Mesendoderm (in vitro differentiated cells): Measurements from ENCODE around the gene TCP11L1.
A peak's percentile ranks its signal among the peaks of the same experiment; 100 is the strongest.
"Not testable (repeated sequence)": the region's sequence is repeated elsewhere in the genome, so short reads cannot be mapped to it uniquely, and the experiment has no call there.

Source experiments
- DNase-seq: peaks from one replicate; pipeline ENCODE4 v3.0.0; 2013
- H2AK5ac ChIP-seq: 2 replicates; pipeline ENCODE4 v1.6.1; 2013; ENCODE audit warnings: low read length, inconsistent platforms
- H2BK120ac ChIP-seq: 2 replicates; pipeline ENCODE4 v1.6.1; 2013; ENCODE audit warnings: low read depth, mild to moderate bottlenecking, low read length, moderate library complexity, mixed read lengths
- H2BK15ac ChIP-seq: replicated peaks from 2 replicates; pipeline ENCODE4 v1.6.1; 2013; ENCODE audit warnings: low read depth, mild to moderate bottlenecking, moderate library complexity
- H2BK5ac ChIP-seq: 2 replicates; pipeline ENCODE4 v1.6.1; 2013; ENCODE audit warnings: low read length, inconsistent platforms
- H3K18ac ChIP-seq: 2 replicates; pipeline ENCODE4 v1.6.1; 2013; ENCODE audit warnings: mild to moderate bottlenecking, low read length, mixed read lengths
- H3K23ac ChIP-seq: one replicate; pipeline ENCODE4 v1.6.1; 2013; ENCODE audit warnings: low read length
- H3K27ac ChIP-seq: 2 replicates; pipeline ENCODE4 v1.5.1; 2013; ENCODE audit warnings: low read depth, mild to moderate bottlenecking, inconsistent platforms, low read length, moderate library complexity
- H3K27me3 ChIP-seq: 2 replicates; pipeline ENCODE4 v1.6.1; 2013; ENCODE audit warnings: low read length, control low read depth, mild to moderate bottlenecking, inconsistent platforms; ENCODE audit not compliant: insufficient read depth, poor library complexity
- H3K36me3 ChIP-seq: 2 replicates; pipeline ENCODE4 v1.6.1; 2013; ENCODE audit warnings: low read length, inconsistent platforms; ENCODE audit not compliant: control insufficient read depth, insufficient read depth
- H3K4ac ChIP-seq: one replicate; pipeline ENCODE4 v1.6.1; 2013; ENCODE audit warnings: low read depth, mild to moderate bottlenecking, low read length, moderate library complexity
- H3K4me1 ChIP-seq: 2 replicates; pipeline ENCODE4 v1.6.1; 2013; ENCODE audit warnings: low read depth, low read length, inconsistent platforms; ENCODE audit not compliant: control insufficient read depth
- H3K4me2 ChIP-seq: 2 replicates; pipeline ENCODE4 v1.6.1; 2013; ENCODE audit warnings: low read length
- H3K4me3 ChIP-seq: 2 replicates; pipeline ENCODE4 v1.5.1; 2013; ENCODE audit warnings: mild to moderate bottlenecking, low read length
- H3K56ac ChIP-seq: one replicate; pipeline ENCODE4 v1.6.1; 2013; ENCODE audit warnings: low read length
- H3K79me1 ChIP-seq: 2 replicates; pipeline ENCODE4 v1.6.1; 2013; ENCODE audit warnings: low read length, inconsistent platforms
- H3K79me2 ChIP-seq: 2 replicates; pipeline ENCODE4 v1.6.1; 2013; ENCODE audit warnings: mild to moderate bottlenecking, low read length; ENCODE audit not compliant: control insufficient read depth, insufficient read depth
- H3K9ac ChIP-seq: 2 replicates; pipeline ENCODE4 v1.6.1; 2013; ENCODE audit warnings: low read length, inconsistent platforms
- H4K5ac ChIP-seq: one replicate; pipeline ENCODE4 v1.6.1; 2013; ENCODE audit warnings: low read length
- H4K8ac ChIP-seq: one replicate; pipeline ENCODE4 v1.6.1; 2013; ENCODE audit warnings: low read depth, mild to moderate bottlenecking, control low read depth, low read length, moderate library complexity
- WGBS: extraction: QIAGEN DNeasy Blood & Tissue Kit; methylation state at CpG from one replicate; pipeline ENCODE4 v1.1.7; 2013; ENCODE audit warnings: low lambda C conversion rate, missing lambda C conversion rate; ENCODE audit not compliant: insufficient coverage; ENCODE audit errors: extremely low coverage; 5-methylcytosine and 5-hydroxymethylcytosine counted together

The TCP11L1 gene

GRCh38 chr11:33103836-33104235 is 64.5 kb downstream of the TCP11L1 start:
- H3K79me1 ChIP-seq = no peaks in the 10 kb centered on the region
- no peak overlapping the region for H3K23ac ChIP-seq
- no peak overlapping the region for H3K18ac ChIP-seq
- H3K4me3 ChIP-seq = no peak overlapping the region
- H2AK5ac ChIP-seq = no peak overlapping the region
- H4K5ac ChIP-seq = no peak overlapping the region
- H2BK5ac ChIP-seq = no peak overlapping the region
- H4K8ac ChIP-seq = no peak overlapping the region
- no peak overlapping the region for H3K4me2 ChIP-seq
- H3K79me2 ChIP-seq = no peaks in the 10 kb centered on the region
- DNase-seq = no peak
- H3K4ac ChIP-seq = no peak overlapping the region
- no peaks in the 10 kb centered on the region for H3K36me3 ChIP-seq
- no peak overlapping the region for H3K9ac ChIP-seq
- H3K4me1 ChIP-seq = no peaks in the 10 kb centered on the region
- no peak overlapping the region for H2BK15ac ChIP-seq
- no peaks in the 10 kb centered on the region for H3K27me3 ChIP-seq
- H3K27ac ChIP-seq = no peak overlapping the region
- H2BK120ac ChIP-seq = no peak overlapping the region
- no peak overlapping the region for H3K56ac ChIP-seq

- Histone ChIP-seq H3K27me3 (no peaks in the 10 kb centered on the region), H3K9ac (no peak overlapping the region), H3K4me2 (no peak overlapping the region), H3K36me3 (no peaks in the 10 kb centered on the region), H4K5ac (no peak overlapping the region), H2AK5ac (no peak overlapping the region), H3K4me1 (no peaks in the 10 kb centered on the region), H2BK5ac (no peak overlapping the region), H3K79me2 (no peaks in the 10 kb centered on the region), H3K79me1 (no peaks in the 10 kb centered on the region), H3K27ac (no peak overlapping the region), H3K4me3 (no peak overlapping the region), H3K18ac (no peak overlapping the region), H3K56ac (no peak overlapping the region), H2BK120ac (no peak overlapping the region), H3K23ac (no peak overlapping the region), H4K8ac (no peak overlapping the region), H3K4ac (no peak overlapping the region), H2BK15ac (no peak overlapping the region)
- no peak for DNase-seq
Measured at GRCh38 chr11:33109294-33109895, 70.0 kb downstream of the TCP11L1 start.

GRCh38 chr11:33110083-33110482 is 70.7 kb downstream of the TCP11L1 start:
- WGBS = no CpG with 5 or more reads among the region's 1 CpG

GRCh38 chr11:33116535-33116934 is 77.2 kb downstream of the TCP11L1 start:
- Histone ChIP-seq H3K4me2 (no peak overlapping the region), H3K36me3 (no peaks in the 10 kb centered on the region), H3K23ac (no peak overlapping the region), H3K27ac (no peak overlapping the region), H3K56ac (no peak overlapping the region), H3K79me1 (no peaks in the 10 kb centered on the region), H2BK120ac (no peak overlapping the region), H2BK5ac (no peak overlapping the region), H4K8ac (no peak overlapping the region), H3K4me1 (no peaks in the 10 kb centered on the region), H3K9ac (no peak overlapping the region), H4K5ac (no peak overlapping the region), H3K4ac (no peak overlapping the region), H2BK15ac (no peak overlapping the region), H3K4me3 (no peak overlapping the region), H2AK5ac (no peak overlapping the region), H3K79me2 (no peaks in the 10 kb centered on the region), H3K27me3 (no peaks in the 10 kb centered on the region), H3K18ac (no peak overlapping the region)
- DNase-seq = peak; percentile 39

More at GRCh38 chr11:33110083-33110482, 70.7 kb downstream of the TCP11L1 start:
- Histone ChIP-seq H2BK5ac (no peak overlapping the region), H3K4me1 (no peaks in the 10 kb centered on the region), H3K23ac (no peak overlapping the region), H3K9ac (no peak overlapping the region), H2BK15ac (no peak overlapping the region), H3K56ac (no peak overlapping the region), H3K4ac (no peak overlapping the region), H3K27me3 (no peaks in the 10 kb centered on the region), H3K79me2 (no peaks in the 10 kb centered on the region), H3K18ac (no peak overlapping the region), H3K4me2 (no peak overlapping the region), H3K4me3 (no peak overlapping the region), H3K79me1 (no peaks in the 10 kb centered on the region), H2BK120ac (no peak overlapping the region), H4K8ac (no peak overlapping the region), H3K36me3 (no peaks in the 10 kb centered on the region), H3K27ac (no peak overlapping the region), H2AK5ac (no peak overlapping the region), H4K5ac (no peak overlapping the region)
- DNase-seq = no peak

- H3K56ac ChIP-seq, H3K4me1 ChIP-seq, DNase-seq, H3K18ac ChIP-seq, H3K27ac ChIP-seq, H2AK5ac ChIP-seq, H4K8ac ChIP-seq, H3K79me1 ChIP-seq, H3K4me3 ChIP-seq, H4K5ac ChIP-seq, H3K4me2 ChIP-seq, H3K9ac ChIP-seq, H3K36me3 ChIP-seq, H3K27me3 ChIP-seq, H2BK15ac ChIP-seq, H3K23ac ChIP-seq, H3K4ac ChIP-seq, H2BK120ac ChIP-seq, H2BK5ac ChIP-seq, H3K79me2 ChIP-seq: not testable (repeated sequence)
- no CpG with 5 or more reads among the region's 1 CpG for WGBS
Measured at GRCh38 chr11:33122696-33123095, 83.3 kb downstream of the TCP11L1 start.
